PC-9 (cell line): ENCODE measurements around the gene B3GAT2.

Experiments
- CTCF ChIP-seq: fragments of 200-600 bp; sonication (generic); conservative IDR thresholded peaks from 2 replicates; pipeline ENCODE4 v1.6.1; 2017; ENCODE audit warnings: mixed run types, antibody characterized with exemption, mild to moderate bottlenecking, moderate library complexity
- EZH2 ChIP-seq: fragments of 200-600 bp; sonication (generic); IDR thresholded peaks from 2 replicates; pipeline ENCODE4 v1.8.0; 2017; ENCODE audit warnings: antibody characterized with exemption, low read depth

- TF ChIP-seq CTCF: no peak
- TF ChIP-seq EZH2: no peak
Observed at GRCh38 chr6:70819646-70820045, 137.2 kb downstream of the B3GAT2 start.
